AG04449 (cell line): ENCODE data around the gene POMP.

Source experiments
- CTCF ChIA-PET: fragments of 350-600 bp; formaldehyde crosslinking; extraction: SDS; loops from one replicate; lab custom pipeline; 2021; ENCODE audit warnings: antibody characterized with exemption; lab: Yijun Ruan, JAX
- POLR2A ChIA-PET: fragments of 400-600, 350-600 bp; formaldehyde crosslinking; extraction: SDS; loops from one replicate; lab custom pipeline; 2020; ENCODE audit warnings: antibody characterized with exemption, inconsistent platforms; lab: Yijun Ruan, JAX
- DNase-seq: peaks from one replicate; pipeline ENCODE4 v3.0.0-alpha.2; 2010; ENCODE audit warnings: low read depth, low spot score
- H3K4me3 ChIP-seq: 2 replicates; pipeline ENCODE4 v1.5.1; 2011; ENCODE audit warnings: low read depth, mild to moderate bottlenecking, control low read depth, low read length
- CTCF ChIP-seq: IDR thresholded peaks from one replicate; pipeline ENCODE4 v1.5.1; 2011; ENCODE audit warnings: mild to moderate bottlenecking, moderate library complexity, low read length, control low read depth, inconsistent platforms; ENCODE audit not compliant: insufficient read depth; ENCODE audit errors: missing control alignments

Gene POMP

GRCh38 chr13:28636069-28636468, 22.9 kb upstream of the POMP start:
- peak; percentile 76 for DNase-seq
- no peak for TF ChIP-seq CTCF
- CTCF ChIA-PET: interaction anchor here (0.6 to 10.3 kb wide), 20 partner anchors 12 to 322 kb away, joined by 3 to 85 read pairs (median 5); partner anchors contain the start of gene POMP
- H3K4me3 ChIP-seq: no peak overlapping the region
- POLR2A ChIA-PET: no interaction called here

GRCh38 chr13:28636677-28637317, 22.1 kb upstream of the POMP start:
- DNase-seq: no peak
- CTCF ChIA-PET: interaction anchor here (0.6 to 10.3 kb wide), 22 partner anchors 11 to 324 kb away, joined by 3 to 85 read pairs (median 5); partner anchors contain the start of gene POMP
- H3K4me3 ChIP-seq: no peak overlapping the region
- POLR2A ChIA-PET: interaction anchor here (0.5 kb wide), 1 partner anchor 95 kb away, joined by 3 read pairs; no protein-coding TSS in a partner anchor
- peak; percentile 81 for TF ChIP-seq CTCF

GRCh38 chr13:28637714-28638355, 21.1 kb upstream of the POMP start:
- DNase-seq: no peak
- ChIA-PET POLR2A (interaction anchor here (0.5 to 0.6 kb wide), 2 partner anchors 96 to 172 kb away, joined by 3 to 4 read pairs; no protein-coding TSS in a partner anchor), CTCF (interaction anchor here (0.6 to 10.3 kb wide), 12 partner anchors 10 to 325 kb away, joined by 3 to 85 read pairs (median 4); partner anchors contain the start of gene POMP)

GRCh38 chr13:28638756-28639155, 20.2 kb upstream of the POMP start:
- DNase-seq: no peak
- POLR2A ChIA-PET: interaction anchor here (0.6 to 1.0 kb wide), 2 partner anchors 20 to 171 kb away, joined by 3 to 4 read pairs; partner anchors contain the start of gene POMP
- no peak for TF ChIP-seq CTCF
- H3K4me3 ChIP-seq: no peak overlapping the region
- CTCF ChIA-PET: interaction anchor here (0.8 to 10.3 kb wide), 6 partner anchors 20 to 322 kb away, joined by 3 to 85 read pairs (median 4); partner anchors contain the start of gene POMP

More at GRCh38 chr13:28637714-28638355, 21.1 kb upstream of the POMP start:
- no peak for TF ChIP-seq CTCF
- no peak overlapping the region for H3K4me3 ChIP-seq

GRCh38 chr13:28640861-28641599, 17.9 kb upstream of the POMP start:
- no peak for DNase-seq
- no peak overlapping the region for H3K4me3 ChIP-seq
- ChIA-PET POLR2A (no interaction called here), CTCF (interaction anchor here (0.6 to 10.3 kb wide), 7 partner anchors 9 to 584 kb away, joined by 3 to 85 read pairs (median 4); no protein-coding TSS in a partner anchor)
- no peak for TF ChIP-seq CTCF
